Esophagus squamous epithelium (tissue), 5 donors: ENCODE results near the gene MTR. TPM values are rescaled to one million over a fixed set of nuclear protein-coding genes. Genes with fewer than 3 reads are reported as not detected.

Source experiments
- DNase-seq: peaks from one replicate; lab custom pipeline; 2025; lab: John Stamatoyannopoulos, UW
- H3K27ac ChIP-seq, 4 donors: fragments of 200-600 bp; sonication (generic); one replicate each; pipeline ENCODE4 v1.5.1; 2016 to 2019; ENCODE audit warnings: mild to moderate bottlenecking in 1 of 4
- H3K27me3 ChIP-seq, 4 donors: fragments of 200-600 bp; sonication (generic); 1 replicate in 3 of 4; 2 replicates in 1 of 4; pipeline versions ENCODE4 v1.5.1 to v1.6.0; 2017 to 2021; ENCODE audit warnings: antibody characterized with exemption in 1 of 4
- H3K36me3 ChIP-seq, 3 donors: fragments of 200-600 bp; sonication (generic); one replicate each; pipeline ENCODE4 v1.5.1; 2016 to 2019
- H3K4me1 ChIP-seq, 3 donors: fragments of 200-600 bp; sonication (generic); one replicate each; pipeline ENCODE4 v1.5.1; 2017 to 2019
- H3K4me3 ChIP-seq, 4 donors: fragments of 200-600 bp; sonication (generic); 1 replicate in 3 of 4; 2 replicates in 1 of 4; pipeline ENCODE4 v1.5.1; 2016 to 2019; ENCODE audit warnings: mild to moderate bottlenecking in 2 of 4, moderate library complexity in 1 of 4
- H3K9me3 ChIP-seq, 3 donors: fragments of 200-600 bp; sonication (generic); one replicate each; pipeline ENCODE4 v1.5.1; 2016 to 2019
- CTCF ChIP-seq, 6 experiments: fragments of 450-650 bp in 4 of 6; fragments of 200-600 bp in 2 of 6; sonication (generic) in 2 of 6; IDR thresholded peaks; one replicate each; pipeline ENCODE4 v1.5.1; 2016 to 2019; ENCODE audit warnings: antibody characterized with exemption in 6 of 6, mild to moderate bottlenecking in 4 of 6, moderate library complexity in 4 of 6
- POLR2A ChIP-seq, 4 donors: fragments of 450-650 bp; IDR thresholded peaks; one replicate each; pipeline ENCODE4 v1.6.1; 2017; ENCODE audit warnings: antibody characterized with exemption in 4 of 4, mild to moderate bottlenecking in 4 of 4, moderate library complexity in 3 of 4
- WGBS, 2 donors: methylation state at CpG; one replicate each; pipeline ENCODE4 v1.1.5; 2018; 5-methylcytosine and 5-hydroxymethylcytosine counted together
- intact Hi-C: fragments of 100-400 bp; cut with DNase I; formaldehyde crosslinking; loops from one replicate; pipeline ENCODE4 v1.15.0; 2022
- total RNA-seq, 4 donors: library from RNA; depleted of rRNA; stranded (reverse); fragments of >200 nt; gene quantifications; one replicate each; pipeline ENCODE4 v1.1.0, GENCODE V29; 2016
- donor health status: DM: yes; HTN: yes; CAD: no.

MTR gene
- total RNA-seq = 10 to 100 TPM in 2 of 4 donors, 1 to 10 TPM in 2; 5.8 to 21.6 (median 9.1) TPM

GRCh38 chr1:236795035-236795756 is at the start of gene MTR:
Gene MTR (plus strand): TSS chr1:236795292. CDS start chr1:236795704, 412 bp downstream.
- Histone ChIP-seq H3K4me1 (peaks cover 0 to 44% (median 11%) of the 10 kb centered on the region in 3 donors), H3K27me3 (peaks cover 0 to 13% (median 0%) of the 10 kb centered on the region in 4 donors), H3K9me3 (no peaks in the 10 kb centered on the region), H3K4me3 (peak within 1 kb of the TSS; percentile 69 to 97 (median 81)), H3K36me3 (no peaks in the 10 kb centered on the region), H3K27ac (peak within 1 kb of the TSS; percentile 89 to 96 (median 94))
- peak in 1 of 6 experiments; percentile 7 for TF ChIP-seq CTCF (IDR thresholded peaks at IDR 0.05)
- peak in 3 of 4 donors; percentile 70 to 89 (median 86) for TF ChIP-seq POLR2A (IDR thresholded peaks at IDR 0.05)
- WGBS, 2 donors = 0% methylated on average over 2 to 12 of the region's 67 CpGs
- peak; percentile 87 for DNase-seq
- intact Hi-C loops = no loop called here

- Histone ChIP-seq H3K4me3 (no peak overlapping the region), H3K36me3 (no peaks in the 10 kb centered on the region), H3K4me1 (no peaks in the 10 kb centered on the region), H3K9me3 (no peaks in the 10 kb centered on the region), H3K27me3 (no peaks in the 10 kb centered on the region), H3K27ac (no peak overlapping the region)
- DNase-seq = no peak
- 73 to 74% methylated on average over 5 of the region's 5 CpGs for WGBS, 2 donors
- intact Hi-C loops = no loop called here
- TF ChIP-seq POLR2A (IDR thresholded peaks at IDR 0.05) = no peak
- TF ChIP-seq CTCF (IDR thresholded peaks at IDR 0.05) = no peak
Observed at GRCh38 chr1:236746785-236747184, 48.3 kb upstream of the MTR start.

DNA sequence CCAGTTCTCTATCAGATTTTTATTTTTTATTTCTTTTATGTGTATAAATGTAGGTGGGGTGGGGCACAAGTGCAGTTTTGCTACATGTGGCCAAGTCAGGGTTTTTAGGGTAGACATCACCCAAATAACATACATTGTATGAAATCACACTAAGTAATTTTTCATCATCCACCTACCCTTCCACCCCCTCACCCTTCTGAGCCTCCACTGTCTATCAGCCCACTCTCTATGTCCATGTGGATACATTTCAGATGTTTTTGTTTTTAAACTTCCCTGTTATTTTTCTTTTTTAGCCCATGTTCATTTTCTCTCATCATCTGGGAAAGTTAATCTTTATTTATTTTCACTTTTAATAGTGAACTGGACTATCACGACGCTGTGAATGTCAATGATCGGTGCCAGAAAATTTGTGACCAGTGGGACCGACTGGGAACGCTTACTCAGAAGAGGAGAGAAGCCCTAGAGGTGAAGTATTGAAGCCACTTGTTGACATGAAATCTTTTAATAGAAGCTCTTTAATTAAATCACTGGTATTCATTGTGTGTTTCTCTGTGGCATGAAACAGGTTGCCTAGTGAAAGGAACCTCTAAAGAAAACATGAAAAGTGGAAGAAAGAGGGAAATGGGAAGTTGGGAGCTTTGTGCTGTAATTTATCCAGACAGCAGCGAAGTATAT is 47.6 kb upstream of the MTR start:
- no peaks in the 10 kb centered on the region for H3K36me3 ChIP-seq
- no peak for TF ChIP-seq POLR2A (IDR thresholded peaks at IDR 0.05)
- no peak for TF ChIP-seq CTCF (IDR thresholded peaks at IDR 0.05)
- WGBS, 2 donors = 74 to 77% methylated on average over 6 of the region's 6 CpGs
- intact Hi-C loops = no loop called here
- no peaks in the 10 kb centered on the region for H3K4me1 ChIP-seq
- H3K27me3 ChIP-seq = no peaks in the 10 kb centered on the region
- H3K27ac ChIP-seq = no peak overlapping the region
- no peak for DNase-seq
- no peak overlapping the region for H3K4me3 ChIP-seq
- H3K9me3 ChIP-seq = no peaks in the 10 kb centered on the region

GRCh38 chr1:236748268-236748870 is 46.7 kb upstream of the MTR start:
- Histone ChIP-seq H3K36me3 (no peaks in the 10 kb centered on the region), H3K4me1 (no peaks in the 10 kb centered on the region), H3K4me3 (no peak overlapping the region), H3K27me3 (no peaks in the 10 kb centered on the region), H3K27ac (no peak overlapping the region), H3K9me3 (no peaks in the 10 kb centered on the region)
- peak in 1 of 6 experiments; percentile 19 for TF ChIP-seq CTCF (IDR thresholded peaks at IDR 0.05)
- no peak for TF ChIP-seq POLR2A (IDR thresholded peaks at IDR 0.05)
- DNase-seq = no peak
- intact Hi-C loops = no loop called here
- 63% methylated on average over 5 of the region's 5 CpGs for WGBS, 2 donors

DNA sequence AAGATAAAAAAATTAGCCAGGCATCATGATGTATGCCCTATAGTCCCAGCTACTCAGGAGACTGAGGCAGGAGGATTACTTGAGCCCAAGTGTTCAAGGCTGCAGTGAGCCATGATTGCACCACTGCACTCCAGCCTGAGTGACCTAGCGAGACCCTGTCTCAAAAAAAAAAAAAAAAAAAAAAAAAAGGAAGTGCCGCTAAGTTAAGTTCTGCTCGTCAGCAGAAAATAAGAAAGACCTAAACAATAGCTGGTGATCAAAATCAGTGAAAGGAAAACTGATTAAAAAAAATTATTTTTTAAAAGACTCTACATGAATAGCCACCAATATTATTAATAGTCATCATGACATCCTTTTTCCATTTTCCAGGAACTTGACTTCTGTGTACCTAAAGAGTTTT is 44.2 kb upstream of the MTR start:
- TF ChIP-seq POLR2A (IDR thresholded peaks at IDR 0.05) (no peak), CTCF (IDR thresholded peaks at IDR 0.05) (no peak)
- Histone ChIP-seq H3K4me3 (no peak overlapping the region), H3K36me3 (no peaks in the 10 kb centered on the region), H3K9me3 (no peaks in the 10 kb centered on the region), H3K27me3 (no peaks in the 10 kb centered on the region), H3K4me1 (no peaks in the 10 kb centered on the region), H3K27ac (no peak overlapping the region)
- WGBS, 2 donors = 64 to 66% methylated on average over 2 to 3 of the region's 3 CpGs
- DNase-seq = no peak
- intact Hi-C loops = loop anchor here (10.0 kb wide), 1 partner anchor 634 kb away; no protein-coding TSS in a partner anchor
